Lung (tissue), 12 donors: Measurements from ENCODE around the gene FAM78A. TPM values are rescaled to one million over a fixed set of nuclear protein-coding genes. Genes with fewer than 3 reads are reported as not detected.

Experiments used
- ATAC-seq: fragments of 200-7000 bp; cut with Tn5 transposase; one replicate; pipeline ENCODE4 v1.9.1; 2020; ENCODE audit warnings: moderate number of reproducible peaks; ENCODE audit not compliant: insufficient read depth, low FRiP score
- DNase-seq, 3 donors: peaks; one replicate each; pipeline ENCODE4 v3.0.0-alpha.2; 2013 to 2017
- H3K27ac ChIP-seq, 2 donors: one replicate each; pipeline ENCODE4 v1.5.1; 2013; ENCODE audit warnings: mild to moderate bottlenecking in 2 of 2, moderate library complexity in 2 of 2, control low read depth in 1 of 2, inconsistent platforms in 1 of 2, low read depth in 1 of 2, low read length in 1 of 2
- H3K27me3 ChIP-seq, 3 donors: one replicate each; pipeline ENCODE4 v1.5.1; 2013; ENCODE audit warnings: low read length in 2 of 3; ENCODE audit not compliant: control insufficient read depth in 3 of 3, insufficient read depth in 3 of 3
- H3K36me3 ChIP-seq, 4 donors: one replicate each; pipeline ENCODE4 v1.5.1; 2013; ENCODE audit warnings: low read length in 4 of 4, mild to moderate bottlenecking in 1 of 4, moderate library complexity in 1 of 4; ENCODE audit not compliant: control insufficient read depth in 4 of 4, insufficient read depth in 4 of 4
- H3K4me1 ChIP-seq, 5 donors: one replicate each; pipeline ENCODE4 v1.5.1; 2013; ENCODE audit warnings: low read length in 5 of 5, mild to moderate bottlenecking in 2 of 5, moderate library complexity in 1 of 5; ENCODE audit not compliant: control insufficient read depth in 5 of 5, insufficient read depth in 5 of 5
- H3K4me3 ChIP-seq: one replicate; pipeline ENCODE4 v1.5.1; 2013; ENCODE audit warnings: mild to moderate bottlenecking, control low read depth, moderate library complexity
- H3K9ac ChIP-seq, 2 donors: one replicate each; pipeline ENCODE4 v1.5.1; 2013; ENCODE audit warnings: low read length in 2 of 2, control low read depth in 1 of 2; ENCODE audit not compliant: insufficient read depth in 1 of 2
- H3K9me3 ChIP-seq, 4 donors: one replicate each; pipeline ENCODE4 v1.5.1; 2013; ENCODE audit warnings: low read length in 3 of 4, mild to moderate bottlenecking in 1 of 4, moderate library complexity in 1 of 4; ENCODE audit not compliant: control insufficient read depth in 4 of 4, insufficient read depth in 3 of 4
- WGBS, 2 donors: extraction: QIAGEN DNeasy Blood & Tissue Kit; methylation state at CpG; one replicate each; pipeline ENCODE4 v1.1.7; 2013; 5-methylcytosine and 5-hydroxymethylcytosine counted together
- polyA plus RNA-seq, 2 donors: library from polyadenylated mRNA; stranded (reverse); fragments of 200-250 nt; gene quantifications; one replicate each; pipeline ENCODE4 v1.2.1, GENCODE V29; 2013
- total RNA-seq, 2 donors: library from RNA; depleted of rRNA in 1 of 2; stranded (reverse); fragments of >200 nt in 1 of 2; gene quantifications; one replicate each; pipeline ENCODE4 v1.2.1, GENCODE V29; 2014 to 2021
- TF ChIP-seq, protein P1 (sequence below): IDR thresholded peaks from 2 replicates; pipeline ENCODE4 v1.5.1; 2012; ENCODE audit warnings: mild to moderate bottlenecking; ENCODE audit errors: control extremely low read depth, extremely low read depth
- donor health status: control.
- donor health status: control.
- donor health status: Bipolar disorder and iron deficiency.
- donor health status: healthy.
- donor health status: DM: yes; HTN: yes; CAD: no.

Gene FAM78A
- total and polyA plus RNA-seq, 4 donors: 5.4 to 10.8 (median 7.8) TPM

DNA sequence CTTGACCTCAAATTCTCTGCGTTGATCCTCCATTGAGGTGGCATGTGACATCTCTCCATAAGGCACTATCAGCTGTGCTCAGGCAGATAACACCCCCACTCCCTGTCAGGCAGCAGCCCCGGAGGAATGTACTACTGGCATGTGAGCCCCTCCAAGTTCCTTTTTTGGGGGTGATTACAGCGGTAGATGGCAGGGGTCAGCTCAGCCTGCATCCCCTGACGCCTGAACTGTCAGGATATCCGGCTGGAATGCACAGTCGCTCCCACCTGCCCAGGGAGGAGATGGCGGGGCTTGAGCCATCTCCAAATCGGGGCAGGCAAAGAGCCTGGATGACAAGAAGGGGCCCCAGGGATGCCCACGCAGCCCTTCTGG is 40.8 kb downstream of the FAM78A start:
- H3K9ac ChIP-seq: no peak overlapping the region
- peaks cover 0 to 3% (median 0%) of the 10 kb centered on the region in 4 donors for H3K9me3 ChIP-seq
- DNase-seq (no peak), ATAC-seq (no peak)
- WGBS, 2 donors: 74 to 86% methylated on average over 9 of the region's 9 CpGs
- peak overlapping the region in 1 of 2 donors; percentile 64 for H3K27ac ChIP-seq
- H3K36me3 ChIP-seq: peaks cover 0 to 25% (median 0%) of the 10 kb centered on the region in 4 donors
- no peak overlapping the region for H3K4me3 ChIP-seq
- no peaks in the 10 kb centered on the region for H3K27me3 ChIP-seq
- peaks cover 0 to 23% (median 10%) of the 10 kb centered on the region in 5 donors for H3K4me1 ChIP-seq
- TF ChIP-seq, protein P1, sequence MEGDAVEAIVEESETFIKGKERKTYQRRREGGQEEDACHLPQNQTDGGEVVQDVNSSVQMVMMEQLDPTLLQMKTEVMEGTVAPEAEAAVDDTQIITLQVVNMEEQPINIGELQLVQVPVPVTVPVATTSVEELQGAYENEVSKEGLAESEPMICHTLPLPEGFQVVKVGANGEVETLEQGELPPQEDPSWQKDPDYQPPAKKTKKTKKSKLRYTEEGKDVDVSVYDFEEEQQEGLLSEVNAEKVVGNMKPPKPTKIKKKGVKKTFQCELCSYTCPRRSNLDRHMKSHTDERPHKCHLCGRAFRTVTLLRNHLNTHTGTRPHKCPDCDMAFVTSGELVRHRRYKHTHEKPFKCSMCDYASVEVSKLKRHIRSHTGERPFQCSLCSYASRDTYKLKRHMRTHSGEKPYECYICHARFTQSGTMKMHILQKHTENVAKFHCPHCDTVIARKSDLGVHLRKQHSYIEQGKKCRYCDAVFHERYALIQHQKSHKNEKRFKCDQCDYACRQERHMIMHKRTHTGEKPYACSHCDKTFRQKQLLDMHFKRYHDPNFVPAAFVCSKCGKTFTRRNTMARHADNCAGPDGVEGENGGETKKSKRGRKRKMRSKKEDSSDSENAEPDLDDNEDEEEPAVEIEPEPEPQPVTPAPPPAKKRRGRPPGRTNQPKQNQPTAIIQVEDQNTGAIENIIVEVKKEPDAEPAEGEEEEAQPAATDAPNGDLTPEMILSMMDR: no peak

DNA sequence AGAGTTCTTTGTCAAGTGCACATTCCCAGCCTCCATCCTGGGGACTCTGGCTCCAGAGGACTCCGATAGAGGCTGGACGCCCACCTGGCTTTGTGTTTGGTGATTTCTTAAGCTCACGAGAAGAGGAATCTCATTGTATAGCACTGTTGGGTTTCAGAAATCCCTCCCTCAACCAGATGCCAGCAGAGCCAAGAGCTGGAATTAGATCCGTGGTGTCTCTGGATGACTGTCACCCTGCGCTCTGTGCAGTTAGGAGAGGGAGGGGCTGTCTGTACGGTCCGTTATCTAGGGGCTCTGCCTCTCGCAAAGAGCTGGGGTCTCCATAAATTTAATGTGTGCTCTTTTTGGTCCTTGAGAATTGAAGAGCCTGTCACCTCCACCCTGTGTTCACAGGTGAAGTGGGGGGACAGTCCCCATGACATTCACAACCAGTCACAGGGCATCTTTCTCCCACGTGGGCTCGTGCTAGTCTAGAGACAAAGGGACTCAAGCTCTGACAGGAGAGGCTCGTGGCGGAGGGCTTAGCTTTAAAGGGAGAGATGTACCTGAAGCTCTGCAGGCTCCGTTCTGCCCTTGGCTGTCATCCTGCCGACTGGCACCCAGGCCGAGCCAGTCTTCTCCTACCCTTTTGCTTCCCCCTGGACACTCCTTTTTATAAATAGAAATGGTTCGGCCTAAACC is 41.4 kb downstream of the FAM78A start:
- Histone ChIP-seq H3K27me3 (no peaks in the 10 kb centered on the region), H3K9ac (no peak overlapping the region), H3K4me3 (no peak overlapping the region), H3K27ac (peak overlapping the region in 1 of 2 donors; percentile 64), H3K9me3 (peaks cover 0 to 3% (median 0%) of the 10 kb centered on the region in 4 donors), H3K4me1 (peaks cover 0 to 19% (median 10%) of the 10 kb centered on the region in 5 donors), H3K36me3 (peaks cover 0 to 27% (median 0%) of the 10 kb centered on the region in 4 donors)
- TF ChIP-seq, protein P1: no peak
- 87 to 91% methylated on average over 16 of the region's 16 CpGs for WGBS, 2 donors
- ATAC-seq (no peak), DNase-seq (no peak)

DNA sequence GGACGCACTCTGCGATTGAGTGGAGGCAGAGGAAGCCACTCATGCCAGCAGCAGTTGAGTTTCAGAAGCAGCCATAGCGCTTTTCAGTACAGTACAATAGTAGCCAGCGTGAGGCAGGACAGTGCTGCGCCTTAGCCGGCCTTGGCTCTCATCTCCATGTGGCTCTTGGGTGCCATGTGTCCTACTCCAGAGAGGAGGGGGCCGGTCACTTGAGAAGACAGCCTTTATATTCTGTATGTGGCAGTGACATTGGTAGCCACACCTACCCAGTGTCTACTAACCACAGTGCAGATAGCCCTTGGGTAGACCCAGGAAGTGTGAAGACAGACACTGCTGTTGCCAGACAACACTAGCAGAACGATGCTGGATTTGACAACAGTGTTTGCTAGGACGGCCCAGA is 42.3 kb downstream of the FAM78A start:
- Histone ChIP-seq H3K27ac (no peak overlapping the region), H3K27me3 (no peaks in the 10 kb centered on the region), H3K36me3 (peaks cover 0 to 32% (median 0%) of the 10 kb centered on the region in 4 donors), H3K9ac (no peak overlapping the region), H3K4me1 (peaks cover 0 to 24% (median 10%) of the 10 kb centered on the region in 5 donors), H3K4me3 (no peak overlapping the region), H3K9me3 (no peaks in the 10 kb centered on the region)
- TF ChIP-seq, protein P1: no peak
- WGBS, 2 donors: 86 to 88% methylated on average over 9 of the region's 9 CpGs
- no peak for ATAC-seq
- DNase-seq: no peak
